HepG2 (cell line): ENCODE measurements around the gene PPP2R5B. TPM values are rescaled to one million over a fixed set of nuclear protein-coding genes. Genes with fewer than 3 reads are reported as not detected.
A peak's percentile ranks its signal among the peaks of the same experiment; 100 is the strongest.

Experiments used
- ARID5B ChIP-seq: IDR thresholded peaks from 2 replicates; pipeline ENCODE4 v1.4.0; 2020; ENCODE audit warnings: mild to moderate bottlenecking, missing genetic modification reagents
- CCDC6 ChIP-seq: sonication (generic); formaldehyde crosslinking; IDR thresholded peaks from 2 replicates; pipeline ENCODE4 v1.8.1; 2022; ENCODE audit warnings: mild to moderate bottlenecking, missing genetic modification reagents, moderate library complexity
- FOXK2 ChIP-seq: fragments of 450-650 bp; IDR thresholded peaks from 2 replicates; pipeline ENCODE4 v1.6.1; 2016
- GFI1 ChIP-seq: sonication (generic); formaldehyde crosslinking; IDR thresholded peaks from 2 replicates; pipeline ENCODE4 v1.5.0; 2020; ENCODE audit warnings: missing genetic modification reagents, mild to moderate bottlenecking, borderline replicate concordance
- HDAC1 ChIP-seq: sonication (generic); formaldehyde crosslinking; IDR thresholded peaks from 2 replicates; pipeline ENCODE4 v1.5.1; 2020; ENCODE audit warnings: mild to moderate bottlenecking, missing genetic modification reagents
- HOXA7 ChIP-seq: sonication (generic); formaldehyde crosslinking; IDR thresholded peaks from 2 replicates; pipeline ENCODE4 v1.8.1; 2022; ENCODE audit warnings: mild to moderate bottlenecking, missing genetic modification reagents, moderate library complexity
- POGZ ChIP-seq: sonication (generic); formaldehyde crosslinking; IDR thresholded peaks from 2 replicates; pipeline ENCODE4 v1.4.0; 2020; ENCODE audit warnings: mild to moderate bottlenecking, missing genetic modification reagents
- SAP130 ChIP-seq: IDR thresholded peaks from 2 replicates; pipeline ENCODE4 v1.6.1; 2016; ENCODE audit warnings: low read depth
- UBTF ChIP-seq: sonication (generic); formaldehyde crosslinking; IDR thresholded peaks from 2 replicates; pipeline ENCODE4 v1.4.0; 2020; ENCODE audit warnings: mild to moderate bottlenecking, missing genetic modification reagents
- ZBTB4 ChIP-seq: sonication (generic); formaldehyde crosslinking; IDR thresholded peaks from 2 replicates; pipeline ENCODE4 v1.4.0; 2020; ENCODE audit warnings: missing genetic modification reagents, mild to moderate bottlenecking, borderline replicate concordance
- ZNF10 ChIP-seq: sonication (generic); formaldehyde crosslinking; IDR thresholded peaks from 2 replicates; pipeline ENCODE4 v1.4.0; 2020; ENCODE audit warnings: mild to moderate bottlenecking, low read depth, missing genetic modification reagents, borderline replicate concordance
- ZNF800 ChIP-seq: sonication (generic); formaldehyde crosslinking; IDR thresholded peaks from 2 replicates; pipeline ENCODE4 v1.4.0; 2020; ENCODE audit warnings: missing genetic modification reagents
- ZSCAN20 ChIP-seq: sonication (generic); formaldehyde crosslinking; IDR thresholded peaks from 2 replicates; pipeline ENCODE4 v1.4.0; 2020; ENCODE audit warnings: missing genetic modification reagents, mild to moderate bottlenecking, borderline replicate concordance
- ZXDC ChIP-seq: sonication (generic); formaldehyde crosslinking; IDR thresholded peaks from 2 replicates; pipeline ENCODE4 v1.5.0; 2020; ENCODE audit warnings: mild to moderate bottlenecking, missing genetic modification reagents
- polyA plus RNA-seq, 8 experiments: library from polyadenylated mRNA; depleted of rRNA in 3 of 8; stranded (reverse) in 7 of 8; unstranded in 1 of 8; fragments of >200 nt; fragmentation: Illumina TruSeq in 4 of 8; extraction: Trizol in 4 of 8; gene quantifications; 2 replicates each; pipeline versions ENCODE4 v1.2.1 to v1.2.3, GENCODE V29; 2011 to 2016; ENCODE audit warnings: low read depth in 4 of 8, missing spikeins in 1 of 8, mixed read lengths in 1 of 8; ENCODE audit not compliant: insufficient read depth in 1 of 8
- total RNA-seq, 5 experiments: library from RNA; depleted of rRNA; stranded (reverse); fragments of >200 nt; fragmentation: Illumina TruSeq; extraction: Trizol; gene quantifications; 2 replicates each; pipeline ENCODE4 v1.2.3, GENCODE V29; 2016; ENCODE audit warnings: low read depth in 1 of 5

Gene PPP2R5B
- total and polyA plus RNA-seq, 2 of the 13 experiments (the other 11 are each of a cell fraction or from before 2014, with no cell fraction given) = 2.3 to 8.3 TPM

- TF ChIP-seq ZNF800 (CRISPR knock-in tag) = peak; percentile 55; the same call in 1 of the 2 replicates
- peak; percentile 48; the same call in 1 of the 2 replicates for TF ChIP-seq POGZ (CRISPR knock-in tag)
- TF ChIP-seq FOXK2 = no peak
- TF ChIP-seq ZBTB4 = no peak
- TF ChIP-seq UBTF (CRISPR knock-in tag) = peak; percentile 62
- TF ChIP-seq ZNF10 (CRISPR knock-in tag) = no peak
- peak; percentile 40; the same call in 1 of the 2 replicates for TF ChIP-seq ARID5B
- TF ChIP-seq CCDC6 (CRISPR knock-in tag) = 0 out of 2 replicates have a peak, but pooled peaks have one; percentile 12
- TF ChIP-seq HOXA7 (CRISPR knock-in tag) = no peak
- peak; percentile 6; the same call in 1 of the 2 replicates for TF ChIP-seq HDAC1 (CRISPR knock-in tag)
- peak; percentile 13; the same call in 1 of the 2 replicates for TF ChIP-seq GFI1
- TF ChIP-seq SAP130 = peak; percentile 63
- TF ChIP-seq ZSCAN20 (CRISPR knock-in tag) = peak; percentile 87; the same call in 1 of the 2 replicates
- no peak for TF ChIP-seq ZXDC (CRISPR knock-in tag)
These were observed 36.6 kb upstream of the PPP2R5B start (continued) for GRCh38 chr11:64887757-64888405.
